PC-3 (cell line): ENCODE data around the gene HUWE1. TPM values are rescaled to one million over a fixed set of nuclear protein-coding genes. Genes with fewer than 3 reads are reported as not detected.

ENCODE experiments used
- ATAC-seq: fragments of 200-7000 bp; cut with Tn5 transposase; 2 replicates; pipeline ENCODE4 v1.9.1; 2020; ENCODE audit warnings: mild to moderate bottlenecking, moderate library complexity
- BruUV-seq: library from RNA; stranded (reverse); fragments of 400-500 nt; replicated peaks from 2 replicates; lab custom pipeline; 2021; lab: Mats Ljungman, UMichigan
- CTCF ChIA-PET: fragments of 300-600 bp; sonication (Branson Sonifier 250); formaldehyde crosslinking; loops from one replicate; lab custom pipeline; 2022; ENCODE audit warnings: antibody characterized with exemption; lab: Charles Lee
- POLR2A ChIA-PET: fragments of 300-600 bp; sonication (Branson Sonifier 250); formaldehyde crosslinking; loops from one replicate; lab custom pipeline; 2022; ENCODE audit warnings: antibody characterized with exemption; ENCODE audit not compliant: unreplicated experiment; lab: Charles Lee
- DNase-seq: peaks from one replicate; pipeline ENCODE4 v3.0.0-alpha.2; 2015
- H2AFZ ChIP-seq: fragments of 300-600 bp; sonication (generic); 2 replicates; pipeline ENCODE4 v1.6.0; 2016; ENCODE audit warnings: antibody characterized with exemption, low read length
- H3F3A ChIP-seq: fragments of 300-600 bp; sonication (generic); one replicate; pipeline ENCODE4 v1.6.0; 2017; ENCODE audit warnings: antibody characterized with exemption, low read length, control low read depth, mild to moderate bottlenecking; ENCODE audit not compliant: unreplicated experiment
- H3K27ac ChIP-seq: fragments of 300-600 bp; sonication (generic); 2 replicates; pipeline ENCODE4 v1.5.1; 2016; ENCODE audit warnings: mild to moderate bottlenecking, low read length
- H3K27me3 ChIP-seq: fragments of 300-600 bp; sonication (generic); 2 replicates; pipeline ENCODE4 v1.6.1; 2016; ENCODE audit warnings: low read length, mixed read lengths
- H3K36me3 ChIP-seq: fragments of 300-600 bp; sonication (generic); 2 replicates; pipeline ENCODE4 v1.6.1; 2016; ENCODE audit warnings: low read depth, mixed run types, low read length, mixed read lengths
- H3K4me1 ChIP-seq: fragments of 300-600 bp; sonication (generic); 2 replicates; pipeline ENCODE4 v1.5.1; 2016; ENCODE audit warnings: low read length; ENCODE audit not compliant: insufficient read depth
- H3K4me2 ChIP-seq: fragments of 300-600 bp; sonication (generic); 2 replicates; pipeline ENCODE4 v1.6.0; 2016; ENCODE audit warnings: low read length
- H3K4me3 ChIP-seq: fragments of 300-600 bp; sonication (generic); 2 replicates; pipeline ENCODE4 v1.5.1; 2016; ENCODE audit warnings: mild to moderate bottlenecking, low read length, mixed read lengths
- H3K79me2 ChIP-seq: fragments of 300-600 bp; sonication (generic); 2 replicates; pipeline ENCODE4 v1.6.1; 2017; ENCODE audit warnings: low read length, mixed read lengths
- H3K9ac ChIP-seq: fragments of 300-600 bp; sonication (generic); 2 replicates; pipeline ENCODE4 v1.6.0; 2016; ENCODE audit warnings: mild to moderate bottlenecking, low read length
- H3K9me2 ChIP-seq: fragments of 300-600 bp; sonication (generic); replicated peaks from 2 replicates; pipeline ENCODE4 v1.6.1; 2016; ENCODE audit warnings: mixed run types, low read length, mixed read lengths
- H3K9me3 ChIP-seq: fragments of 300-600 bp; sonication (generic); 2 replicates; pipeline ENCODE4 v1.6.1; 2016; ENCODE audit warnings: low read length, mixed read lengths
- H4K20me1 ChIP-seq: fragments of 300-600 bp; sonication (generic); 2 replicates; pipeline ENCODE4 v1.6.1; 2016; ENCODE audit warnings: low read length, mixed read lengths
- CTCF ChIP-seq: fragments of 300-600 bp; sonication (generic); conservative IDR thresholded peaks from 2 replicates; pipeline ENCODE4 v1.5.1; 2017; ENCODE audit warnings: antibody characterized with exemption, low read depth, mild to moderate bottlenecking, low read length
- EZH2 ChIP-seq: fragments of 300-600 bp; sonication (generic); IDR thresholded peaks from one replicate; pipeline ENCODE4 v1.6.1; 2017; ENCODE audit warnings: antibody characterized with exemption, mild to moderate bottlenecking, low read length; ENCODE audit not compliant: unreplicated experiment
- EZH2phosphoT487 ChIP-seq: fragments of 300-600 bp; sonication (generic); IDR thresholded peaks from 2 replicates; pipeline ENCODE4 v1.6.1; 2018; ENCODE audit warnings: mild to moderate bottlenecking, antibody characterized with exemption, low read length, borderline replicate concordance
- intact Hi-C: fragments of 100-400 bp; cut with micrococcal nuclease; formaldehyde crosslinking; loops from 2 replicates; pipeline ENCODE4 v1.9.0; 2023
- total RNA-seq: library from RNA; depleted of rRNA; stranded (reverse); fragments of >200 nt; gene quantifications from 2 replicates; pipeline ENCODE4 v1.2.3, GENCODE V29; 2014

HUWE1 gene
- total RNA-seq, 1 experiment from 2014 or later, result 206 TPM

DNA sequence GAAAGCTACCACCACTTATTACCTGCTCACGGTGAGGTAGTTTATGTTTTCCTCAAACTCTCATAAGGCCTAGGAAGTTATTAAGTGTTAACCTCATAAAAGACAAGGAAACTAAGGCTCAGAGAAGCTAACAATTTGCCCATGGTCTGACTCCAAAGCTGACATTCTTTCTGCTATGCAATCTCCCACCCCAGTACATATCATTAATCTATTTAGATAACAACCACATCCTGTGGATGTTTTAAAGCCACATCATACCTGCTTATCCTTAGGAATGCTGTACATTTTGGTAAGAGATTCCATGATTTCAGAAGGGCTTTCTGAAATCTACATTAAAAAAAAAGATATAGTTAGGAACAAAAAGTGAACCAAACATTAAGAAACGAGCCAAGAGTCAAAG, 55.4 kb downstream of the HUWE1 start:
- DNase-seq, result no peak
- H4K20me1 ChIP-seq, result peaks cover 6% of the 10 kb centered on the region; the same call in 1 of the 2 replicates
- no peak overlapping the region for H2AFZ ChIP-seq
- no peak overlapping the region for H3K9ac ChIP-seq
- H3K4me2 ChIP-seq, result no peak overlapping the region
- ChIA-PET POLR2A (no interaction called here), CTCF (no interaction called here)
- no peaks in the 10 kb centered on the region for H3F3A ChIP-seq
- no peaks in the 10 kb centered on the region for H3K9me3 ChIP-seq
- ATAC-seq, result no peak
- H3K4me1 ChIP-seq, result no peaks in the 10 kb centered on the region
- no peaks in the 10 kb centered on the region for H3K9me2 ChIP-seq
- H3K27ac ChIP-seq, result no peak overlapping the region
- H3K27me3 ChIP-seq, result no peaks in the 10 kb centered on the region
- intact Hi-C loops, result no loop called here
- H3K4me3 ChIP-seq, result no peak overlapping the region
- peaks cover 75% of the 10 kb centered on the region for H3K36me3 ChIP-seq
- BruUV-seq, result no TSS peak
- peaks cover 6% of the 10 kb centered on the region; the same call in 1 of the 2 replicates for H3K79me2 ChIP-seq
- TF ChIP-seq EZH2phosphoT487, result no peak
- TF ChIP-seq CTCF, result no peak
- no peak for TF ChIP-seq EZH2

DNA sequence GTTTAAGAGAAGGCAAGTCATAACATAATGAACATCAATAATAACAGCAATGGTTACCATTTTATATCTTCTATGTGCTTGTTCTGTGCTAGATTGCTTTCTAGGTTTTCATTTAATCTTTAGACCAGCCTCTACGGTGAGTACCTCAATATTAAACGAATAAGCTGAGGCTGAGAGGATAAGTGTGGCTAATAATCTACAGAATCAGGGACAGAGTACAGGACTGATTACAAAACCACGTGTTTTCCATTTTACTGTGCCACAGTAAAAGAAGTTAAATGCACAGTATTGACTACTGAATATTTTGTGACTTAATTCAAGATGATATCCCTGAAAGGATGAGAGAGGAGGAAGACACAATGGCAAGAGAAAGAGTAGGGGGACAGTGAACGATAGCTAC, 56.3 kb downstream of the HUWE1 start:
- Histone ChIP-seq H3K4me2 (no peak overlapping the region), H4K20me1 (peaks cover 6% of the 10 kb centered on the region; the same call in 1 of the 2 replicates), H3K79me2 (no peaks in the 10 kb centered on the region; the same call in 1 of the 2 replicates), H3K9ac (no peak overlapping the region), H3K4me3 (no peak overlapping the region), H3K36me3 (peaks cover 77% of the 10 kb centered on the region), H3K9me2 (no peaks in the 10 kb centered on the region), H2AFZ (no peak overlapping the region), H3K4me1 (no peaks in the 10 kb centered on the region), H3F3A (no peaks in the 10 kb centered on the region), H3K27ac (no peak overlapping the region), H3K27me3 (no peaks in the 10 kb centered on the region), H3K9me3 (no peaks in the 10 kb centered on the region)
- ATAC-seq, result no peak
- no peak for TF ChIP-seq EZH2phosphoT487
- TF ChIP-seq EZH2, result no peak
- TF ChIP-seq CTCF, result no peak
- intact Hi-C loops, result no loop called here
- no TSS peak for BruUV-seq
- POLR2A ChIA-PET, result no interaction called here
- CTCF ChIA-PET, result no interaction called here
- DNase-seq, result no peak

- TF ChIP-seq EZH2phosphoT487 (no peak), EZH2 (no peak), CTCF (no peak)
- intact Hi-C loops, result no loop called here
- Histone ChIP-seq H3K36me3 (peaks cover 78% of the 10 kb centered on the region), H3F3A (no peaks in the 10 kb centered on the region), H3K9me2 (no peaks in the 10 kb centered on the region), H3K4me2 (no peak overlapping the region), H3K27me3 (no peaks in the 10 kb centered on the region), H2AFZ (no peak overlapping the region), H3K79me2 (peaks cover 13% of the 10 kb centered on the region; the same call in 1 of the 2 replicates), H3K4me3 (no peak overlapping the region), H4K20me1 (no peaks in the 10 kb centered on the region), H3K27ac (no peak overlapping the region), H3K4me1 (no peaks in the 10 kb centered on the region), H3K9me3 (no peaks in the 10 kb centered on the region), H3K9ac (no peak overlapping the region)
- ATAC-seq (no peak), DNase-seq (no peak)
- POLR2A ChIA-PET, result no interaction called here
- CTCF ChIA-PET, result no interaction called here
- no TSS peak for BruUV-seq
These were observed 64.1 kb downstream of the HUWE1 start for GRCh38 chrX:53622431-53622830.
